GM12892 (cell line): ENCODE measurements around the gene TIAM1.

Source experiments
- POLR2A ChIP-seq: IDR thresholded peaks from 2 replicates; pipeline ENCODE4 v1.6.1; 2011; ENCODE audit warnings: low read depth, low read length, control low read depth
- POLR2AphosphoS5 ChIP-seq: IDR thresholded peaks from 2 replicates; pipeline ENCODE4 v1.6.1; 2011; ENCODE audit warnings: low read depth, low read length, control low read depth

DNA sequence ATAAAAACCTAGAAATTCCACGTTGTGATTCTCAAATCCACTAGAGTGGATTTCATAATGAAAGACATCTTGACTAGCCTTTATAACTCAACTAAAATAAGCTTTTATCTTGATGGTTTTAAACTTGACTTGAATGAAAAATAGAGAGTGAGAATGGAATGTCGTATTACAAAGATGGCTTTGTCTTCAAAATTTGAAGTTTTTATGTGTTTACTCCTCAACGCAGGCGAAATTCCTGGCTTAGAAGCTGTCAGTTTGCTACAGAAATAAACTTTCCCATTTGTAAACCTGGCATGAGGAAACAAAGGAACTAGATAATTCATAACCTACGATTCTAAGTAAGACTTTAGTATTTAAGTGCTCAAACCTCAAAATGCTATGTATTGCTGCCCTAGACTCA is 215.8 kb downstream of the TIAM1 start:
- TF ChIP-seq POLR2AphosphoS5, result no peak
- TF ChIP-seq POLR2A, result no peak
